ENCODE data around the gene DENND1B. TPM values are rescaled to one million over a fixed set of nuclear protein-coding genes. Genes with fewer than 3 reads are reported as not detected.

The DENND1B gene
- total RNA-seq, 1 experiment from 2014 or later: 14.1 TPM

DNA sequence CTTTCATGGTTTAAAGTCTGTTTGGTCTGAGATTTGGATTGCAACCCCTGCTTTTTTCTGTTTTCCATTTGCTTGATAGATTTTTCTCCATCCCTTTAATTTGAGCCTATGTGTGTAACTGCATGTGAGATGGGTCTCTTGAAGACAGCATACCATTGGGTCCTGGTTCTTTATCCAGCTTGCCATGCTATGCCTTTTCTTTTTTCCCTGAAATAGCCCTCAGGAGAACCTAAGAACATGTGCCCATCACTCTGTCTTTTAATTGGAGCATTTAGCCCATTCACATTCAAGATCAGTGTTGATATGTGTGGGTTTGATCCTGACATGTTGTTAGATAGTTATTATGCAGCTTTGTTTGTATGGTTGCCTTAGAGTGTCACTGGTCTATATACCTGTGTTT is 21.7 kb upstream of the DENND1B start:
- Histone ChIP-seq H3K27me3 (ENCODE audit: insufficient read depth, low read depth) (no peaks in the 10 kb centered on the region), H3K4me1 (replicated peaks; ENCODE audit: insufficient read depth) (no peaks in the 10 kb centered on the region; the same call in 1 of the 2 replicates), H3K79me2 (ENCODE audit: low read depth) (no peaks in the 10 kb centered on the region), H3K27ac (no peak overlapping the region), H3K4me2 (no peak overlapping the region), H3F3A (ENCODE audit: insufficient read depth, low read depth) (no peaks in the 10 kb centered on the region), H3K36me3 (ENCODE audit: low read depth) (no peaks in the 10 kb centered on the region), H3K9me3 (ENCODE audit: insufficient read depth, low read depth) (peaks cover 5% of the 10 kb centered on the region; the same call in 1 of the 2 replicates), H4K20me1 (ENCODE audit: insufficient read depth) (no peaks in the 10 kb centered on the region), H3K4me3 (no peak overlapping the region), H2AFZ (no peak overlapping the region), H3K9me2 (ENCODE audit: insufficient read depth) (no peaks in the 10 kb centered on the region; the same call in 1 of the 2 replicates)
- ChIA-PET POLR2A (ENCODE audit: unreplicated experiment) (no interaction called here), CTCF (no interaction called here)
- no TSS peak for BruUV-seq (replicated peaks)
- DNase-seq: no peak
- TF ChIP-seq, protein P1, sequence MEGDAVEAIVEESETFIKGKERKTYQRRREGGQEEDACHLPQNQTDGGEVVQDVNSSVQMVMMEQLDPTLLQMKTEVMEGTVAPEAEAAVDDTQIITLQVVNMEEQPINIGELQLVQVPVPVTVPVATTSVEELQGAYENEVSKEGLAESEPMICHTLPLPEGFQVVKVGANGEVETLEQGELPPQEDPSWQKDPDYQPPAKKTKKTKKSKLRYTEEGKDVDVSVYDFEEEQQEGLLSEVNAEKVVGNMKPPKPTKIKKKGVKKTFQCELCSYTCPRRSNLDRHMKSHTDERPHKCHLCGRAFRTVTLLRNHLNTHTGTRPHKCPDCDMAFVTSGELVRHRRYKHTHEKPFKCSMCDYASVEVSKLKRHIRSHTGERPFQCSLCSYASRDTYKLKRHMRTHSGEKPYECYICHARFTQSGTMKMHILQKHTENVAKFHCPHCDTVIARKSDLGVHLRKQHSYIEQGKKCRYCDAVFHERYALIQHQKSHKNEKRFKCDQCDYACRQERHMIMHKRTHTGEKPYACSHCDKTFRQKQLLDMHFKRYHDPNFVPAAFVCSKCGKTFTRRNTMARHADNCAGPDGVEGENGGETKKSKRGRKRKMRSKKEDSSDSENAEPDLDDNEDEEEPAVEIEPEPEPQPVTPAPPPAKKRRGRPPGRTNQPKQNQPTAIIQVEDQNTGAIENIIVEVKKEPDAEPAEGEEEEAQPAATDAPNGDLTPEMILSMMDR (conservative IDR thresholded peaks at IDR 0.05): no peak
- no peak for TF ChIP-seq EZH2 (IDR thresholded peaks at IDR 0.05; ENCODE audit: low read depth)
- intact Hi-C loops (cut with micrococcal nuclease; ENCODE audit: unreplicated experiment): no loop called here

DNA sequence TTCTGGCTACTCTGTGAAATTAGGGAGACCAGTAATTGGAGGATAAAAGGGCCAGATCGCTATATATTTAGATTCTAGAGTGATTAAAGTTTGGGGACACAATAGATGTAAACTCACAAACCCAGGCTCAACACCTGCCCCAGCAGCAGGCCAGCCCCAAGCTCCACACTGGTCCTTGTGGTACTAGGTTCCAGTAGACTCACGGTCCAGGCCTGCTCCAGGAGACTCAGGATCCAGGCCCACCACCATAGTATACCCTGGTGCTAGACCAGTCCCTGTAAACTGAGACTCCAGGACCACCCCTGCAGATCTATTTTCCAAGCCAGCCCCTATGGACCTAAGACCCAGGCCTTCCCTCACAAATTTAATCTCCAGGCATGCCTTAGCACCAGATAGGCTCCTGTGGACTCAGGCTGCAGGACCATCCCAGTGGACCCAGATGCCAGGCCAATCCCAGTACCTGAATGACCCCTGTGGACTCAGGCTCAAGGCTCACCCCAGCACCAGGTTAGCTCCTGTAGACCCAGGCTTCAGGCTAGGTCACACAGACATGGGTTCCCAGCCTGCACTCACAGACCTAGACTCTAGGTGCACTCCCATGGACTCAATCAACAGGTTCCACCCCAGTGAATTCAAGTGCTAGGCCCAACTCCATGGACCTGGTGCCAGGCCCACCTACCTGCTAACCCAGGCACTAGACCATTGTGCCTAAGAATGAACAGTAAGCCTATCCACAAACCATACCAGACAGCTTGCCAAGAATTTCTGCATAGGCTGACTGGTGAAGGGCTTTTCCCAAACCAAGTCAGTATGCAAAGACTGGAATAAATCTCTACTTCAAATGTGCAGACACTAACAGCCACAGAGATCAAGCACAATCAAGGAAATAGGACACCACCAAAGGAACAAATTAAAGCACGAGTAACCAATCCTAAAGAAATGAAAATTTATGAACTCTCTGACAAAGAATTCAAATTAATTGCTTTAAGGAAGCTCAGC is 13.8 kb upstream of the DENND1B start:
- no peaks in the 10 kb centered on the region for H3K79me2 ChIP-seq (ENCODE audit: low read depth)
- no peak overlapping the region for H3K27ac ChIP-seq
- no peak for TF ChIP-seq EZH2 (IDR thresholded peaks at IDR 0.05; ENCODE audit: low read depth)
- TF ChIP-seq, protein P1 (conservative IDR thresholded peaks at IDR 0.05): no peak
- no peak overlapping the region for H2AFZ ChIP-seq
- ChIA-PET POLR2A (ENCODE audit: unreplicated experiment) (no interaction called here), CTCF (no interaction called here)
- no peak overlapping the region for H3K4me3 ChIP-seq
- no peaks in the 10 kb centered on the region for H3K27me3 ChIP-seq (ENCODE audit: insufficient read depth, low read depth)
- no peaks in the 10 kb centered on the region for H3K36me3 ChIP-seq (ENCODE audit: low read depth)
- H3K9me3 ChIP-seq (ENCODE audit: insufficient read depth, low read depth): no peaks in the 10 kb centered on the region
- intact Hi-C loops (cut with micrococcal nuclease; ENCODE audit: unreplicated experiment): no loop called here
- no TSS peak for BruUV-seq (replicated peaks)
- H3F3A ChIP-seq (ENCODE audit: insufficient read depth, low read depth): peaks cover 5% of the 10 kb centered on the region
- peaks cover 9% of the 10 kb centered on the region for H3K4me1 ChIP-seq (replicated peaks; ENCODE audit: insufficient read depth)
- H4K20me1 ChIP-seq (ENCODE audit: insufficient read depth): no peaks in the 10 kb centered on the region
- no peak overlapping the region for H3K4me2 ChIP-seq
- no peak for DNase-seq
- H3K9me2 ChIP-seq (ENCODE audit: insufficient read depth): no peaks in the 10 kb centered on the region

DNA sequence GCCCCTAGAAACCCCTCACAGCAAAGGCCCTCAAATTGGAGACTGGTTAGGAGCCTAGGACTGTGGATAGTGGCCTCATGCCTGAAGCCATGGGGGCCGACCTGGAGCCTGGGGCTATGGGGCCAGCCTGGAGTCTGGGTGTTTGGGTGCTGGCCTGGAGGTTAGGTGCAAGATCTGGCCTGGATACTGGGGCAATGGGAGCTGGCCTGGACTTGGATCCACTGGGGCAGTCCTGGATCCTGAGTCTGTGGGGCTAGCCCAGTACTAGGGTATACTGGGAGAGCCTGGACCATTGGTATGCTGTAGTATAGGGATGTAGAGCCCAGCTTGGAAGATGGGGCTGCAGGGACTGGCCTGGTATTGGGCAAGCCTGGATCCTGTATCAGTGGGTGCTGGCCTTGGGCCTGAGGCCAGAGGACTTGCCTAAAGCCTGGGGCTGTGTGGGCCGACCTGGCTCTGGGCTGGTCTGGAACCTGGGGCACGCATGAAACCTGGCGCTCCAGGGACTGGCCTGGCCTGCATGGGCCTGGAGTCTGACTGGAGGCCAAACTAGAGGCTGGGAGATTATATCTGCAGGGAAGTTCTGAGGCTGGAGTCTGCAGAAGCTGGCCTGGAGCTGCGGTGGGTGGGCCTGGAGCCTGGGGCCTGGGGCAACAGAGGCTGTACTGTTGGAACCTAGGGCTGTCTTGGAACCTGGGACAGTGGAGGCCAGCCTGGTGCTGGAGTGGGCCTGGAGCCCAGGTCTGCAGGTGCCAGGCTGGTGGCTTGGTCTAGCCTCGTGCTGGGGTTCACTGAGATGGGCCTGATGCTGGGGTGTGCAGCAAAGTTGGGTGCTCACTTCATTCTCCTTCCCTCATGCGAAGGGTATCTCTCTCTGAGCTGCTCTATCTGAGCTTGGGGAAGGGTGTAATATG is 12.6 kb upstream of the DENND1B start:
- Histone ChIP-seq H3K36me3 (ENCODE audit: low read depth) (no peaks in the 10 kb centered on the region), H3K27ac (no peak overlapping the region), H3K9me2 (ENCODE audit: insufficient read depth) (no peaks in the 10 kb centered on the region), H4K20me1 (ENCODE audit: insufficient read depth) (no peaks in the 10 kb centered on the region), H3K4me1 (replicated peaks; ENCODE audit: insufficient read depth) (peaks cover 20% of the 10 kb centered on the region), H3K4me3 (no peak overlapping the region), H3K79me2 (ENCODE audit: low read depth) (no peaks in the 10 kb centered on the region), H3K9me3 (ENCODE audit: insufficient read depth, low read depth) (no peaks in the 10 kb centered on the region), H3K27me3 (ENCODE audit: insufficient read depth, low read depth) (no peaks in the 10 kb centered on the region), H3F3A (ENCODE audit: insufficient read depth, low read depth) (peaks cover 17% of the 10 kb centered on the region), H3K4me2 (no peak overlapping the region), H2AFZ (no peak overlapping the region)
- TF ChIP-seq, protein P1 (conservative IDR thresholded peaks at IDR 0.05): no peak
- TF ChIP-seq EZH2 (IDR thresholded peaks at IDR 0.05; ENCODE audit: low read depth): no peak
- ChIA-PET CTCF (no interaction called here), POLR2A (ENCODE audit: unreplicated experiment) (no interaction called here)
- no peak for DNase-seq
- intact Hi-C loops (cut with micrococcal nuclease; ENCODE audit: unreplicated experiment): no loop called here
- no TSS peak for BruUV-seq (replicated peaks)
